HT1080 (cell line): ENCODE data around the gene CASKIN1. TPM values are rescaled to one million over a fixed set of nuclear protein-coding genes. Genes with fewer than 3 reads are reported as not detected.
"Not testable (repeated sequence)": the region's sequence is repeated elsewhere in the genome, so short reads cannot be mapped to it uniquely, and the experiment has no call there.

Experiments
- DNase-seq: peaks from one replicate; pipeline ENCODE4 v3.0.0-alpha.2; 2015; ENCODE audit warnings: low read depth
- polyA plus RNA-seq, 2 experiments: library from polyadenylated mRNA; depleted of rRNA; stranded (reverse); fragments of >200 nt; gene quantifications; 2 replicates each; pipeline ENCODE4 v1.2.3, GENCODE V29; 2015
- total RNA-seq: library from RNA; depleted of rRNA; stranded (reverse); fragments of >200 nt; shearing (Covaris generic); gene quantifications from 2 replicates; pipeline ENCODE4 v1.2.3, GENCODE V29; 2014; rRNA removed

Gene CASKIN1
- total RNA-seq, result 0.10 and 1.2 TPM in 2 replicates
- 0.09 and 0.12 TPM in 2 replicates for polyA plus RNA-seq (2015; cell fraction: cytosol; rRNA removed)
- polyA plus RNA-seq (2015; cell fraction: nucleus; rRNA removed), result 0.48 and 2.0 TPM in 2 replicates

- no peak for DNase-seq
Measured at GRCh38 chr16:2196162-2196980, at the start of gene CASKIN1. CASKIN1 (minus strand) TSS chr16:2196605; CDS start chr16:2196432, 173 bp downstream.

GRCh38 chr16:2244926-2245795 is 48.8 kb upstream of the CASKIN1 start:
- no peak for DNase-seq

- DNase-seq, result no peak
Measured at GRCh38 chr16:2244301-2244700, 47.9 kb upstream of the CASKIN1 start.

- no peak for DNase-seq
Measured at GRCh38 chr16:2243781-2244180, 47.4 kb upstream of the CASKIN1 start.

GRCh38 chr16:2243031-2243528 is 46.7 kb upstream of the CASKIN1 start:
- DNase-seq, result no peak

- DNase-seq, result no peak
Measured at GRCh38 chr16:2242598-2242997, 46.2 kb upstream of the CASKIN1 start.

- not testable (repeated sequence) for DNase-seq
Measured at GRCh38 chr16:2240331-2240730, 43.9 kb upstream of the CASKIN1 start.

GRCh38 chr16:2238838-2239675 is 42.7 kb upstream of the CASKIN1 start:
- DNase-seq, result no peak

- DNase-seq, result no peak
Measured at GRCh38 chr16:2238150-2238837, 41.9 kb upstream of the CASKIN1 start.

GRCh38 chr16:2237493-2238149 is 41.2 kb upstream of the CASKIN1 start:
- DNase-seq, result no peak

GRCh38 chr16:2237102-2237482 is 40.7 kb upstream of the CASKIN1 start:
- DNase-seq, result no peak

- no peak for DNase-seq
Measured at GRCh38 chr16:2236337-2237101, 40.1 kb upstream of the CASKIN1 start, which contains the start of gene DNASE1L2. DNASE1L2 (plus strand) TSS chr16:2236444; CDS start chr16:2236817, 373 bp downstream.

GRCh38 chr16:2235695-2236336 is 39.4 kb upstream of the CASKIN1 start:
- DNase-seq, result no peak

GRCh38 chr16:2235234-2235651 is 38.8 kb upstream of the CASKIN1 start:
- DNase-seq, result no peak

GRCh38 chr16:2234813-2235170 is 38.4 kb upstream of the CASKIN1 start:
- DNase-seq, result no peak

- no peak for DNase-seq
Measured at GRCh38 chr16:2233872-2234812, 37.7 kb upstream of the CASKIN1 start.

GRCh38 chr16:2233046-2233775 is 36.8 kb upstream of the CASKIN1 start:
- no peak for DNase-seq
